Parietal lobe (tissue), 2 donors: ENCODE results near the gene WDR38. TPM values are rescaled to one million over a fixed set of nuclear protein-coding genes. Genes with fewer than 3 reads are reported as not detected.

Experiments
- small RNA-seq: library from RNA; depleted of rRNA; stranded (forward); fragments of <200 nt; gene quantifications from one replicate; pipeline ENCODE3, GENCODE V24; 2014; ENCODE audit warnings: low replicate concordance
- total RNA-seq: library from RNA; depleted of rRNA; stranded (reverse); fragments of >200 nt; gene quantifications from one replicate; pipeline ENCODE4 v1.2.3, GENCODE V29; 2014

The WDR38 gene
- not detected for total RNA-seq

GRCh38 chr9:124852829-124853531 lies at the start of gene WDR38:
Gene WDR38, plus strand, starts transcription at chr9:124853460. Its CDS starts 72 bp downstream, at chr9:124853532.

GRCh38 chr9:124861342-124862229 lies 8.3 kb downstream of the WDR38 start, which contains the start of the genes ARPC5L and RPL35:
Gene ARPC5L, plus strand, starts transcription at chr9:124862130. Its CDS starts 7,161 bp downstream, at chr9:124869291.
Gene RPL35, minus strand, starts transcription at chr9:124861957. Its CDS starts 45 bp downstream, at chr9:124861912.

Small RNA genes within 50 kb of the gene (small RNA-seq; reads per million reads assigned to genes)
- 0.12 reads per million for gene RNU4-82P

Other genes starting within 250 kb of the WDR38 start
- 3.4 TPM for gene NR6A1, start 82.1 kb upstream of the WDR38 start, total RNA-seq
- 1.6 TPM for gene OLFML2A, start 76.3 kb upstream of the WDR38 start, total RNA-seq
- 552 TPM for gene RPL35, start 8.5 kb downstream of the WDR38 start, total RNA-seq
- 10.6 TPM for gene ARPC5L, start 8.7 kb downstream of the WDR38 start, total RNA-seq
- gene GOLGA1, start 87.6 kb downstream of the WDR38 start, total RNA-seq = 27.5 TPM